Activated CD4-positive, alpha-beta T cell treated with anti-CD3 and anti-CD28 coated beads for 36 hours (primary cell): Measurements from ENCODE around the gene TMEM39B. TPM values are rescaled to one million over a fixed set of nuclear protein-coding genes. Genes with fewer than 3 reads are reported as not detected.
"Not testable (repeated sequence)": the region's sequence is repeated elsewhere in the genome, so short reads cannot be mapped to it uniquely, and the experiment has no call there.

Source experiments
- ATAC-seq: fragments of 200-7000 bp; cut with Tn5 transposase; one replicate; pipeline ENCODE4 v1.10.0; 2021; ENCODE audit warnings: mild to moderate bottlenecking, moderate library complexity
- CTCF ChIA-PET: fragments of 350-600 bp; sonication (Branson Sonifier 250); formaldehyde crosslinking; loops from one replicate; lab custom pipeline; 2021; ENCODE audit warnings: antibody characterized with exemption; lab: Charles Lee
- POLR2A ChIA-PET: fragments of 350-600 bp; sonication (Branson Sonifier 250); formaldehyde crosslinking; loops from one replicate; lab custom pipeline; 2021; ENCODE audit warnings: antibody characterized with exemption, inconsistent platforms; lab: Charles Lee
- DNase-seq: peaks from one replicate; pipeline ENCODE4 v3.0.0-alpha.2; 2020
- H3K27ac Mint-ChIP-seq: one replicate; pipeline ENCODE4 v1.8.0; 2021; ENCODE audit warnings: mixed read lengths
- H3K27me3 Mint-ChIP-seq: one replicate; pipeline ENCODE4 v1.8.0; 2021; ENCODE audit warnings: mixed read lengths
- H3K36me3 Mint-ChIP-seq: one replicate; pipeline ENCODE4 v1.8.0; 2021; ENCODE audit warnings: low read depth, mixed read lengths
- H3K4me1 Mint-ChIP-seq: one replicate; pipeline ENCODE4 v1.8.0; 2021; ENCODE audit warnings: mixed read lengths
- H3K4me3 Mint-ChIP-seq: one replicate; pipeline ENCODE4 v1.8.0; 2021; ENCODE audit warnings: mild to moderate bottlenecking, moderate library complexity, mixed read lengths
- H3K9me3 Mint-ChIP-seq: one replicate; pipeline ENCODE4 v1.8.0; 2021; ENCODE audit warnings: low read depth, mixed read lengths
- intact Hi-C, 2 experiments: fragments of 100-400 bp; cut with DNase I in 1 of 2; cut with micrococcal nuclease in 1 of 2; formaldehyde crosslinking; loops; one replicate each; pipeline versions ENCODE4 v1.14.2 to v1.15.1; 2022 to 2024; cut with DNase I, micrococcal nuclease
- total RNA-seq, 2 experiments: library from RNA; stranded (reverse); gene quantifications; one replicate each; pipeline ENCODE4 v1.2.3, GENCODE V29; 2021

The TMEM39B gene
- total RNA-seq, 2 experiments from 2014 or later, result 25.2 to 29.8 TPM

- no peak for ATAC-seq
- POLR2A ChIA-PET, result interaction anchor here (0.6 to 1.0 kb wide), 3 partner anchors 16 to 1030 kb away, joined by 3 to 7 read pairs (median 4); no protein-coding TSS in a partner anchor
- peaks cover 8% of the 10 kb centered on the region for H3K36me3 Mint-ChIP-seq
- H3K27ac Mint-ChIP-seq, result no peak overlapping the region
- intact Hi-C loops, result no loop called here
- CTCF ChIA-PET, result interaction anchor here (0.6 to 2.6 kb wide), 13 partner anchors 9 to 120 kb away, joined by 3 to 17 read pairs (median 4); partner anchors contain the start of gene KPNA6
- no peak for DNase-seq
- H3K27me3 Mint-ChIP-seq, result no peaks in the 10 kb centered on the region
- H3K9me3 Mint-ChIP-seq, result no peaks in the 10 kb centered on the region
- no peak overlapping the region for H3K4me3 Mint-ChIP-seq
- H3K4me1 Mint-ChIP-seq, result peaks cover 33% of the 10 kb centered on the region
Observed at GRCh38 chr1:32128479-32128878, 55.7 kb downstream of the TMEM39B start.

GRCh38 chr1:32128964-32129363 lies 56.2 kb downstream of the TMEM39B start:
- H3K4me3 Mint-ChIP-seq, result no peak overlapping the region
- no peaks in the 10 kb centered on the region for H3K27me3 Mint-ChIP-seq
- no peak for DNase-seq
- no peak for ATAC-seq
- CTCF ChIA-PET, result interaction anchor here (0.7 to 2.6 kb wide), 7 partner anchors 11 to 119 kb away, joined by 3 to 17 read pairs (median 6); partner anchors contain the start of gene KPNA6
- POLR2A ChIA-PET, result interaction anchor here (0.6 to 1.0 kb wide), 3 partner anchors 16 to 1029 kb away, joined by 3 to 7 read pairs (median 4); no protein-coding TSS in a partner anchor
- peaks cover 8% of the 10 kb centered on the region for H3K36me3 Mint-ChIP-seq
- peaks cover 33% of the 10 kb centered on the region for H3K4me1 Mint-ChIP-seq
- no peak overlapping the region for H3K27ac Mint-ChIP-seq
- intact Hi-C loops, result no loop called here
- no peaks in the 10 kb centered on the region for H3K9me3 Mint-ChIP-seq

- POLR2A ChIA-PET, result interaction anchor here (0.5 to 1.1 kb wide), 2 partner anchors 26 to 98 kb away, joined by 6 to 7 read pairs; partner anchors contain the start of gene KPNA6
- H3K9me3 Mint-ChIP-seq, H3K27me3 Mint-ChIP-seq, ATAC-seq, H3K27ac Mint-ChIP-seq, H3K4me3 Mint-ChIP-seq, intact Hi-C loops, DNase-seq: not testable (repeated sequence)
- Mint-ChIP-seq H3K4me1 (peaks cover 28% of the 10 kb centered on the region), H3K36me3 (peaks cover 21% of the 10 kb centered on the region)
- CTCF ChIA-PET, result interaction anchor here (0.6 kb wide), 1 partner anchor 575 kb away, joined by 3 read pairs; no protein-coding TSS in a partner anchor
Observed at GRCh38 chr1:32133950-32134280, 61.2 kb downstream of the TMEM39B start.

- ATAC-seq (no peak), DNase-seq (no peak)
- Mint-ChIP-seq H3K4me1 (peaks cover 41% of the 10 kb centered on the region), H3K4me3 (no peak overlapping the region), H3K27ac (no peak overlapping the region), H3K27me3 (no peaks in the 10 kb centered on the region), H3K9me3 (no peaks in the 10 kb centered on the region), H3K36me3 (peaks cover 19% of the 10 kb centered on the region)
- POLR2A ChIA-PET, result no interaction called here
- intact Hi-C loops, result no loop called here
- CTCF ChIA-PET, result interaction anchor here (1.6 kb wide), 1 partner anchor 10 kb away, joined by 5 read pairs; no protein-coding TSS in a partner anchor
Observed at GRCh38 chr1:32137111-32137510, 64.4 kb downstream of the TMEM39B start.

- Mint-ChIP-seq H3K36me3 (peaks cover 17% of the 10 kb centered on the region), H3K9me3 (no peaks in the 10 kb centered on the region), H3K27me3 (no peaks in the 10 kb centered on the region), H3K4me3 (no peak overlapping the region), H3K27ac (peak overlapping the region; percentile 48), H3K4me1 (peaks cover 56% of the 10 kb centered on the region)
- DNase-seq (no peak), ATAC-seq (no peak)
- POLR2A ChIA-PET, result no interaction called here
- CTCF ChIA-PET, result interaction anchor here (0.7 to 2.9 kb wide), 3 partner anchors 11 to 49 kb away, joined by 3 to 10 read pairs (median 3); no protein-coding TSS in a partner anchor
- intact Hi-C loops, result no loop called here
Observed at GRCh38 chr1:32138965-32139364, 66.2 kb downstream of the TMEM39B start.

- POLR2A ChIA-PET, result interaction anchor here (0.7 kb wide), 1 partner anchor 30 kb away, joined by 3 read pairs; no protein-coding TSS in a partner anchor
- no peak overlapping the region for H3K27ac Mint-ChIP-seq
Observed at GRCh38 chr1:32142446-32143301, 69.9 kb downstream of the TMEM39B start.

GRCh38 chr1:32143302-32143695 lies 70.6 kb downstream of the TMEM39B start:
- ATAC-seq, DNase-seq, POLR2A ChIA-PET, H3K4me3 Mint-ChIP-seq, H3K9me3 Mint-ChIP-seq, intact Hi-C loops, H3K27ac Mint-ChIP-seq, H3K27me3 Mint-ChIP-seq: not testable (repeated sequence)
- H3K4me1 Mint-ChIP-seq, result peaks cover 59% of the 10 kb centered on the region
- peaks cover 30% of the 10 kb centered on the region for H3K36me3 Mint-ChIP-seq
- CTCF ChIA-PET, result interaction anchor here (1.0 kb wide), 1 partner anchor 15 kb away, joined by 4 read pairs; no protein-coding TSS in a partner anchor

More at GRCh38 chr1:32142446-32143301, 69.9 kb downstream of the TMEM39B start:
- H3K36me3 Mint-ChIP-seq, result peaks cover 27% of the 10 kb centered on the region
- no peak overlapping the region for H3K4me3 Mint-ChIP-seq
- H3K9me3 Mint-ChIP-seq, result no peaks in the 10 kb centered on the region
- H3K27me3 Mint-ChIP-seq, result no peaks in the 10 kb centered on the region
- no peak for ATAC-seq
- CTCF ChIA-PET, result interaction anchor here (0.6 to 1.1 kb wide), 4 partner anchors 14 to 137 kb away, joined by 3 to 5 read pairs (median 4); partner anchors contain the start of gene TXLNA
- intact Hi-C loops, result no loop called here
- peaks cover 65% of the 10 kb centered on the region for H3K4me1 Mint-ChIP-seq
- no peak for DNase-seq

- H3K4me3 Mint-ChIP-seq, result no peak overlapping the region
- H3K36me3 Mint-ChIP-seq, result peaks cover 34% of the 10 kb centered on the region
- no peaks in the 10 kb centered on the region for H3K27me3 Mint-ChIP-seq
- ATAC-seq (no peak), DNase-seq (no peak)
- H3K27ac Mint-ChIP-seq, result no peak overlapping the region
- intact Hi-C loops, result no loop called here
- peaks cover 8% of the 10 kb centered on the region for H3K9me3 Mint-ChIP-seq
- ChIA-PET CTCF (no interaction called here), POLR2A (no interaction called here)
- peaks cover 52% of the 10 kb centered on the region for H3K4me1 Mint-ChIP-seq
Observed at GRCh38 chr1:32144033-32144432, 71.3 kb downstream of the TMEM39B start.

- intact Hi-C loops, H3K27me3 Mint-ChIP-seq, DNase-seq, H3K9me3 Mint-ChIP-seq, H3K27ac Mint-ChIP-seq, ATAC-seq, H3K4me3 Mint-ChIP-seq: not testable (repeated sequence)
- POLR2A ChIA-PET, result interaction anchor here (0.7 kb wide), 1 partner anchor 20 kb away, joined by 7 read pairs; no protein-coding TSS in a partner anchor
- H3K36me3 Mint-ChIP-seq, result peaks cover 31% of the 10 kb centered on the region
- CTCF ChIA-PET, result interaction anchor here (1.8 kb wide), 1 partner anchor 40 kb away, joined by 4 read pairs; the partner anchor contains the start of gene KPNA6
- H3K4me1 Mint-ChIP-seq, result peaks cover 41% of the 10 kb centered on the region
Observed at GRCh38 chr1:32147799-32148198, 75.1 kb downstream of the TMEM39B start.

- peaks cover 29% of the 10 kb centered on the region for H3K36me3 Mint-ChIP-seq
- no peak for ATAC-seq
- DNase-seq, result no peak
- peaks cover 8% of the 10 kb centered on the region for H3K9me3 Mint-ChIP-seq
- no peak overlapping the region for H3K27ac Mint-ChIP-seq
- H3K4me3 Mint-ChIP-seq, result no peak overlapping the region
- CTCF ChIA-PET, result interaction anchor here (0.6 to 1.0 kb wide), 4 partner anchors 10 to 563 kb away, joined by 3 to 4 read pairs (median 3); no protein-coding TSS in a partner anchor
- H3K27me3 Mint-ChIP-seq, result no peaks in the 10 kb centered on the region
- H3K4me1 Mint-ChIP-seq, result peaks cover 18% of the 10 kb centered on the region
- POLR2A ChIA-PET, result interaction anchor here (0.6 to 1.2 kb wide), 3 partner anchors 30 to 255 kb away, joined by 3 to 4 read pairs (median 3); no protein-coding TSS in a partner anchor
- intact Hi-C loops, result no loop called here
Observed at GRCh38 chr1:32150847-32151246, 78.1 kb downstream of the TMEM39B start.

GRCh38 chr1:32151319-32151787 lies 78.6 kb downstream of the TMEM39B start:
- H3K4me1 Mint-ChIP-seq, result peaks cover 15% of the 10 kb centered on the region
- no peaks in the 10 kb centered on the region for H3K27me3 Mint-ChIP-seq
- no peak overlapping the region for H3K4me3 Mint-ChIP-seq
- H3K27ac Mint-ChIP-seq, result no peak overlapping the region
- CTCF ChIA-PET, result interaction anchor here (0.6 to 1.0 kb wide), 4 partner anchors 11 to 85 kb away, joined by 3 to 4 read pairs (median 4); no protein-coding TSS in a partner anchor
- ATAC-seq, result no peak
- no peak for DNase-seq
- peaks cover 8% of the 10 kb centered on the region for H3K9me3 Mint-ChIP-seq
- peaks cover 29% of the 10 kb centered on the region for H3K36me3 Mint-ChIP-seq
- intact Hi-C loops, result no loop called here
- POLR2A ChIA-PET, result interaction anchor here (0.6 to 1.2 kb wide), 3 partner anchors 29 to 255 kb away, joined by 3 to 4 read pairs (median 3); no protein-coding TSS in a partner anchor
